ENCODE measurements around the gene MRFAP1.

The MRFAP1 gene

DNA sequence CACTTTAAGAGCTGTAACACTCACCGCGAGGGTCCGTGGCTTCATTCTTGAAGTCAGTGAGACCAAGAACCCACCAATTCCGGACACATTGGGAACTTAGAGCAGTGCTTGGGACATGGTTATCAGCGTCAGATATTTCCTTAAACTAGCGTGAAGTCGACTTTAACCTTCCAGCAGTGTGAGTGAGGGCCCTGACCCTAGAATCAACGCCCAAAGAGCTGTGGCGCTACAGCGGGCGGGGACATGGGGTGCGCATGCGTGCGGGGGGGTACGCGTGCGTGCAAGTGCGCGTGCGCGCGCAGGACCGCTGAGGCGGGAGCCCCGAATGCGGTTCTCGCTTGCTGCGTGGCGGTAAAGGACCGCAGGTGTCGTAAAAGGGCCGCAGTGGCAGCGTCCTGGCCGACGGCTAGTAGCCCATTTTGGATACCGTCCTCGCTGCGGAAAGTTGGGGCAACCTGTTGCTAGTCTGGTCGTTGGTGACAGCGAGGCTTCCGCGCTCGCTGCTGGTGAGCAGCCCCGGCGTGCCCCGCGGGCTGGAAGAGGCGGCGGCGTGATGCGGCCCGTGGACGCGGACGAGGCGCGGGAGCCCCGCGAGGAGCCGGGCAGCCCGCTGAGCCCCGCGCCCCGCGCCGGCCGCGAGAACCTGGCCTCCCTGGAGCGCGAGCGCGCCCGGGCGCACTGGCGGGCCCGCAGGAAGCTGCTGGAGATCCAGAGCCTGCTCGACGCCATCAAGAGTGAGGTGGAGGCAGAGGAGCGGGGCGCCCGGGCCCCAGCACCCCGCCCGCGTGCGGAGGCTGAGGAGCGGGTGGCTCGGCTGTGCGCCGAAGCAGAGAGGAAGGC, 33.4 kb downstream of the MRFAP1 start:
- Histone ChIP-seq H3K27me3 (no peaks in the 10 kb centered on the region), H3K4me1 (ENCODE audit: control insufficient read depth in 1 of 2, insufficient read depth in 1 of 2, low read depth in 1 of 2, low read length in 1 of 2) (peaks cover 47 to 49% of the 10 kb centered on the region in 2 experiments), H3K36me3 (no peaks in the 10 kb centered on the region), H3K27ac (peak overlapping the region; percentile 85), H3K9me3 (no peaks in the 10 kb centered on the region), H3K4me3 (ENCODE audit: low read depth in 1 of 2, low read length in 1 of 2) (peak overlapping the region; percentile 86 to 89)
- TF ChIP-seq, protein P1, sequence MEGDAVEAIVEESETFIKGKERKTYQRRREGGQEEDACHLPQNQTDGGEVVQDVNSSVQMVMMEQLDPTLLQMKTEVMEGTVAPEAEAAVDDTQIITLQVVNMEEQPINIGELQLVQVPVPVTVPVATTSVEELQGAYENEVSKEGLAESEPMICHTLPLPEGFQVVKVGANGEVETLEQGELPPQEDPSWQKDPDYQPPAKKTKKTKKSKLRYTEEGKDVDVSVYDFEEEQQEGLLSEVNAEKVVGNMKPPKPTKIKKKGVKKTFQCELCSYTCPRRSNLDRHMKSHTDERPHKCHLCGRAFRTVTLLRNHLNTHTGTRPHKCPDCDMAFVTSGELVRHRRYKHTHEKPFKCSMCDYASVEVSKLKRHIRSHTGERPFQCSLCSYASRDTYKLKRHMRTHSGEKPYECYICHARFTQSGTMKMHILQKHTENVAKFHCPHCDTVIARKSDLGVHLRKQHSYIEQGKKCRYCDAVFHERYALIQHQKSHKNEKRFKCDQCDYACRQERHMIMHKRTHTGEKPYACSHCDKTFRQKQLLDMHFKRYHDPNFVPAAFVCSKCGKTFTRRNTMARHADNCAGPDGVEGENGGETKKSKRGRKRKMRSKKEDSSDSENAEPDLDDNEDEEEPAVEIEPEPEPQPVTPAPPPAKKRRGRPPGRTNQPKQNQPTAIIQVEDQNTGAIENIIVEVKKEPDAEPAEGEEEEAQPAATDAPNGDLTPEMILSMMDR (IDR thresholded peaks at IDR 0.05), result peak; percentile 29

DNA sequence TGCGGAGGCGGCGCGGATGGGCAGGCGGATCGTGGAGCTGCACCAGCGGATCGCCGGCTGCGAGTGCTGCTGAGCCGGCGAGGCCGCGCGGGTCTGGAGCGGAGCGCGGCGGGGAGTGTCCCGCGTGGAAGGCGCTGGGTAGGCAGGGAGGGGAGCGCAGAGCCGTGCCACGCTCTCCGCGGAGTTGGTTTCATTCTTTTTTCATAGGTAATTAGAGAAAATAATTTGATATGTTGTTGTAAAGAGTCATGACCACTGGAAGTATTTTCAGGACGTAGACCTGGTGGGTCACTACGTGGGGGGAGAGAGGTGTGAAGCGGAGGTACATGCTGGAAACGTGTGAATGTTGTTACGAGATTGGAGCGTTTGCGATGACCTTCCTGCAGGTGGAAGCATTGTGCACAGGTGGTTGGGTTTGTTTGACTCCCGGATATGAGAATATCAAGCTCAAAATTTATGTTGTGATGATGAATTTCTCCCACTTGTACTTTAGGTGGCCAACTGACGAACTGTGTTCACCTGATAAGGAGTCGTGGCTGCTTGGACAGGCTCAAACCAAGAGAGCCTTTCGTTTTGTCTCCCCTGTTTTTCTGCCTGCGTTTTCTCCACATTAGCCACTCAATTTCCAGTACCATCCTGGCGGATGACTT, 34.1 kb downstream of the MRFAP1 start:
- no peaks in the 10 kb centered on the region for H3K36me3 ChIP-seq
- H3K9me3 ChIP-seq, result no peaks in the 10 kb centered on the region
- H3K27ac ChIP-seq, result peak overlapping the region; percentile 85
- H3K27me3 ChIP-seq, result no peaks in the 10 kb centered on the region
- H3K4me3 ChIP-seq (ENCODE audit: low read depth in 1 of 2, low read length in 1 of 2), result peak overlapping the region; percentile 86 to 89
- peaks cover 47 to 49% of the 10 kb centered on the region in 2 experiments for H3K4me1 ChIP-seq (ENCODE audit: control insufficient read depth in 1 of 2, insufficient read depth in 1 of 2, low read depth in 1 of 2, low read length in 1 of 2)
- TF ChIP-seq, protein P1 (IDR thresholded peaks at IDR 0.05), result peak; percentile 55

DNA sequence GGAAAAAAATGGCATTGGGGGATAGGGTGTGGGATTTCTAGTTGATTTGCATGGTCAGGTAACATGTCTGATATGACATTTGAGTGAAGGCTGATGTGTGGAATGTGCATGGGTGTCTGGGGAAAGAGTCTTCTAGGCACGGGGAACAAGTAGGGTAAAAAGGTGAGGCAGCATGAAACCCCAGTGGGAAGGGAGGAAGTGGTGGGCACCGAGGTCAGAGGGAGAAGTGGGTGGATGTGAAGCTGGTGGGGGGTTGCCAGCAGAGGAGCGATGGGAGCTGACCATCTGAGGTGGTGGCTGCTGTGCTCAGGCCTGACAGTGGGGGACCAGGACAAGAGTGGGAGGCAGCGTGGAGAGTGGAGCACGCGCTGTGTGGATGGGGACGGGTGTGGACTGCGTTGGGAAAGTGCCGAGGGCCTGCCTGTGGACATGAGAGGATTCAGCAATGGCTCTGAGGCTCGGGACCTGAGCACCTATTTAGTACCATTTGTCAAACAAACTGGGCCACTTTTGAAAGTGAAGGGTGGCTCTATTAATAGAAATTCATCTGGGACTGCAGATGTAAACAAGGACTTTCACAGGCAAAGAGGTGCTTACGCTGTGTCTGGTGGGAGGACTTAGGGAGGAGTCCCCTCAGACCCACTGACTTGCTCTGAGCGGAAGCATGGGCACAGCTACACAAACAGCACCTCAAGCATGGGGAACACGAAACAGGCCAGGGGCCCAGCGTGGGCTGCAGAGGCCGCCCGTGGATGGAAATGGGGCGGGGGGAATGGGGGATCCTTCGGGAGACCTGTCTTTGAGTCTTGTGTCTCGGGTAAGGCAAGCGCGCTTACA, 36.5 kb downstream of the MRFAP1 start:
- Histone ChIP-seq H3K36me3 (no peaks in the 10 kb centered on the region), H3K4me3 (ENCODE audit: low read depth in 1 of 2, low read length in 1 of 2) (no peak overlapping the region), H3K9me3 (no peaks in the 10 kb centered on the region), H3K4me1 (ENCODE audit: control insufficient read depth in 1 of 2, insufficient read depth in 1 of 2, low read depth in 1 of 2, low read length in 1 of 2) (peaks cover 55 to 57% of the 10 kb centered on the region in 2 experiments), H3K27me3 (no peaks in the 10 kb centered on the region), H3K27ac (peak overlapping the region; percentile 57)
- TF ChIP-seq, protein P1 (IDR thresholded peaks at IDR 0.05), result no peak

DNA sequence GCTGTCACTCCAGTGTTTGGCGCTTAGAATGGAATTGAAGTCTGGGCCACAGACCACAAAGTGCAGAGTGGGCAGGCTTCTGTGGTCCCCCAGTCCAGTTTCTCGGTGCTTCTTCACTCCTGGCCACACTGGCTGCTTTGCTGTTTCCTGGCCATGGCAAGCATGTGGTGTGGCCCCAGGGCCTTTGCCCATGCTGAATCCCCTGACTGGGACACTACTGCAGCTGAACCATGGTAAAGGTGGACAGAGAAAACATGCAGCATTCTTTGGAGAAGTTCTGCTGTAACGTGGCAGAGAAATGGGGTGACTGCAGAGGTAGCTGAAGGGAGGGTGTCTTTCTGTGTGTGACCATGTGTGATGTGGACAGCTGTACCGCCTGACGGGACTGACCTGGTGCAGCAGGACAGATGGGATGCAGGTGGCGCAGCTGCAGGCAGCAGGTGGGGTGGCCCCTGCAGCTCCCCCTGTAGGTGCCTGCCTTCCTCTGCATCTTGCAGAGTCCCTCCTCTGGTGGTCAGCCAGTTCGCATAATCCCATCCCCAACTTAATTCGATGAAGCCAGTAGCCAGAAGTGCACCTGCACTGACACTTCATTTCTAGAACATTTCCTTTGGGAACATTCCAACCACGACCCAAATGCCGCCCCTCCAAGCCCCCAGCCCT, 40.0 kb downstream of the MRFAP1 start:
- H3K36me3 ChIP-seq, result no peaks in the 10 kb centered on the region
- no peaks in the 10 kb centered on the region for H3K27me3 ChIP-seq
- no peaks in the 10 kb centered on the region for H3K9me3 ChIP-seq
- no peak overlapping the region for H3K4me3 ChIP-seq (ENCODE audit: low read depth in 1 of 2, low read length in 1 of 2)
- TF ChIP-seq, protein P1 (IDR thresholded peaks at IDR 0.05), result no peak
- no peak overlapping the region for H3K27ac ChIP-seq
- H3K4me1 ChIP-seq (ENCODE audit: control insufficient read depth in 1 of 2, insufficient read depth in 1 of 2, low read depth in 1 of 2, low read length in 1 of 2), result peaks cover 69% of the 10 kb centered on the region in 2 experiments

DNA sequence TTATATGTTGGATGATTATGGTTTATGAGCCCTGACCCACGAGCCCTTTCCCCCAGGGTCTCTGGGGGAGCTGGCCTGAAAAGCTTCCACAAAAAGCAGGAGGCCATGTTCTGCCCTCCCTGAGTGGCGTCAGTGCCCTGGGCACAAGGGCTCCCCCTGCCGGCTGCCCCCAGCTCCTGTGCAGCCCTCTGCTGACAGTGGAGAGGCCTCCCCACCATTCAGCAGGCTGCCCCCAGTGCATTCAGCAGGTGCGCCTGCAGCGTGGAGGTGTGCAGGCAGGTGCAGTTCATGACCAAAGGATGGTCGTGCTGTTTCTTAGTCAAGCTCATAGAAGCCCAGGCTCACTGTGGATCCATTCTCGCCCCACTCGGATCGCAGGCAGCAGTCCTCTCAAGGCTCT, 40.7 kb downstream of the MRFAP1 start:
- H3K4me3 ChIP-seq (ENCODE audit: low read depth in 1 of 2, low read length in 1 of 2), result no peak overlapping the region

More for the DNA sequence above, 40.7 kb downstream of the MRFAP1 start:
- Histone ChIP-seq H3K36me3 (no peaks in the 10 kb centered on the region), H3K4me1 (ENCODE audit: control insufficient read depth in 1 of 2, insufficient read depth in 1 of 2, low read depth in 1 of 2, low read length in 1 of 2) (peaks cover 69% of the 10 kb centered on the region in 2 experiments), H3K27ac (no peak overlapping the region), H3K27me3 (no peaks in the 10 kb centered on the region), H3K9me3 (no peaks in the 10 kb centered on the region)
- TF ChIP-seq, protein P1 (IDR thresholded peaks at IDR 0.05), result peak; percentile 51

All from neutrophil (primary cell).